SK-N-SH treated with all-trans-retinoic acid at 6 μM for 48 hours (cell line): ENCODE data around the gene NELFE.

Experiments
- ARNTL ChIP-seq: fragments of 450-650 bp; formaldehyde crosslinking; IDR thresholded peaks from 2 replicates; pipeline ENCODE4 v1.5.0; 2020; ENCODE audit warnings: low read depth, mild to moderate bottlenecking, moderate library complexity, borderline replicate concordance
- ESRRG ChIP-seq: fragments of 250-450 bp; sonication (Bioruptor Pico); IDR thresholded peaks from 2 replicates; pipeline ENCODE4 v1.6.1; 2021; ENCODE audit warnings: mild to moderate bottlenecking
- ISL1 ChIP-seq: fragments of 250-450 bp; sonication (Bioruptor Pico); IDR thresholded peaks from 2 replicates; pipeline ENCODE4 v2.1.2; 2022; ENCODE audit warnings: mild to moderate bottlenecking, moderate library complexity
- RARB ChIP-seq: fragments of 250-450 bp; sonication (Bioruptor Pico); IDR thresholded peaks from 2 replicates; pipeline ENCODE4 v1.8.0; 2021; ENCODE audit warnings: mild to moderate bottlenecking, moderate library complexity
- TOX ChIP-seq: fragments of 250-450 bp; sonication (Bioruptor Pico); IDR thresholded peaks from 2 replicates; pipeline ENCODE4 v1.8.0; 2021; ENCODE audit warnings: mild to moderate bottlenecking, moderate library complexity, borderline replicate concordance
- ZFP30 ChIP-seq: fragments of 450-650 bp; formaldehyde crosslinking; IDR thresholded peaks from 2 replicates; pipeline ENCODE4 v1.5.0; 2022; ENCODE audit warnings: mild to moderate bottlenecking, moderate library complexity
- ZNF565 ChIP-seq: fragments of 450-650 bp; formaldehyde crosslinking; conservative IDR thresholded peaks from 2 replicates; pipeline ENCODE4 v1.5.0; 2020; ENCODE audit warnings: low read depth, mild to moderate bottlenecking, moderate library complexity
- ZNF8 ChIP-seq: fragments of 450-650 bp; formaldehyde crosslinking; IDR thresholded peaks from 2 replicates; pipeline ENCODE4 v1.5.0; 2020; ENCODE audit warnings: mild to moderate bottlenecking, moderate library complexity
- TF ChIP-seq, protein P1 (sequence below): fragments of 250-450 bp; sonication (Bioruptor Pico); IDR thresholded peaks from 2 replicates; pipeline ENCODE4 v1.5.0; 2020; ENCODE audit warnings: mild to moderate bottlenecking, moderate library complexity
- TF ChIP-seq, protein P2 (sequence below): fragments of 250-450 bp; sonication (Bioruptor Pico); IDR thresholded peaks from 2 replicates; pipeline ENCODE4 v1.5.1; 2020; ENCODE audit warnings: low read depth, mild to moderate bottlenecking, moderate library complexity

DNA sequence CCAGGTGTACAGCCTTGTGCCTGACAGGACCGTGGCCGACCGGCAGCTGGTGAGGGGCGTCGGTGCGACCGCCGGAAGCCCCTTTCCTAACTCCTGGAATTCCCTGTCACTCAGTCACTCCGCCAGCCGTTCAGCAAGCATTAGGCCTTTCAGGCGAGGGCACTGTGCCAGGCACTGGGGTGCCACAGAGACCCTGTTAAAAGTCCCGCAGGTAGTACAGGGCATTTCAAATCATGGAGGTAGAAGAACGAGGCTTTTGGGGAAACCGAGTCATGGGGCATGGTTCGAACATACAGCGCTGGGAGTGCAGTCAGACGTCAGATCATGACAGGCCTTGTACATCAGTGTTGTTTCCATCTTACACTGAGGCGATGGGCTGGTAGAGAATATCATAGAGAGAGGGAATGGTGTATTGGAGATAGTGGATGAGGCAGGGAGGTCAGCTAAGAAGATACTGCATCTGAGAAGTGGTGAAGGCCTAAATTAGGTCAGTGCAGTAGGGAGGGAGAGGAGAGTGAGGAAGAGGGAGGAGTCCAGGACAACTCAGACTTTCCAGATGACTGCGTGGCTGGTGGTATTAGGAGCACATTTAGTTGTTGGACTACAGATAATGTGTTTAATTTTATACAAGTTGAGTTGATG is 14.1 kb upstream of the NELFE start:
- TF ChIP-seq ARNTL (CRISPR knock-in tag) (no peak), ZFP30 (CRISPR knock-in tag) (no peak), ESRRG (no peak), ZNF565 (CRISPR knock-in tag) (no peak), ISL1 (CRISPR knock-in tag) (no peak), RARB (CRISPR knock-in tag) (no peak), ZNF8 (CRISPR knock-in tag) (no peak), TOX (no peak)
- TF ChIP-seq, protein P1, sequence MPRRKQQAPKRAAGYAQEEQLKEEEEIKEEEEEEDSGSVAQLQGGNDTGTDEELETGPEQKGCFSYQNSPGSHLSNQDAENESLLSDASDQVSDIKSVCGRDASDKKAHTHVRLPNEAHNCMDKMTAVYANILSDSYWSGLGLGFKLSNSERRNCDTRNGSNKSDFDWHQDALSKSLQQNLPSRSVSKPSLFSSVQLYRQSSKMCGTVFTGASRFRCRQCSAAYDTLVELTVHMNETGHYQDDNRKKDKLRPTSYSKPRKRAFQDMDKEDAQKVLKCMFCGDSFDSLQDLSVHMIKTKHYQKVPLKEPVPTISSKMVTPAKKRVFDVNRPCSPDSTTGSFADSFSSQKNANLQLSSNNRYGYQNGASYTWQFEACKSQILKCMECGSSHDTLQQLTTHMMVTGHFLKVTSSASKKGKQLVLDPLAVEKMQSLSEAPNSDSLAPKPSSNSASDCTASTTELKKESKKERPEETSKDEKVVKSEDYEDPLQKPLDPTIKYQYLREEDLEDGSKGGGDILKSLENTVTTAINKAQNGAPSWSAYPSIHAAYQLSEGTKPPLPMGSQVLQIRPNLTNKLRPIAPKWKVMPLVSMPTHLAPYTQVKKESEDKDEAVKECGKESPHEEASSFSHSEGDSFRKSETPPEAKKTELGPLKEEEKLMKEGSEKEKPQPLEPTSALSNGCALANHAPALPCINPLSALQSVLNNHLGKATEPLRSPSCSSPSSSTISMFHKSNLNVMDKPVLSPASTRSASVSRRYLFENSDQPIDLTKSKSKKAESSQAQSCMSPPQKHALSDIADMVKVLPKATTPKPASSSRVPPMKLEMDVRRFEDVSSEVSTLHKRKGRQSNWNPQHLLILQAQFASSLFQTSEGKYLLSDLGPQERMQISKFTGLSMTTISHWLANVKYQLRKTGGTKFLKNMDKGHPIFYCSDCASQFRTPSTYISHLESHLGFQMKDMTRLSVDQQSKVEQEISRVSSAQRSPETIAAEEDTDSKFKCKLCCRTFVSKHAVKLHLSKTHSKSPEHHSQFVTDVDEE (CRISPR knock-in tag): no peak
- TF ChIP-seq, protein P2, sequence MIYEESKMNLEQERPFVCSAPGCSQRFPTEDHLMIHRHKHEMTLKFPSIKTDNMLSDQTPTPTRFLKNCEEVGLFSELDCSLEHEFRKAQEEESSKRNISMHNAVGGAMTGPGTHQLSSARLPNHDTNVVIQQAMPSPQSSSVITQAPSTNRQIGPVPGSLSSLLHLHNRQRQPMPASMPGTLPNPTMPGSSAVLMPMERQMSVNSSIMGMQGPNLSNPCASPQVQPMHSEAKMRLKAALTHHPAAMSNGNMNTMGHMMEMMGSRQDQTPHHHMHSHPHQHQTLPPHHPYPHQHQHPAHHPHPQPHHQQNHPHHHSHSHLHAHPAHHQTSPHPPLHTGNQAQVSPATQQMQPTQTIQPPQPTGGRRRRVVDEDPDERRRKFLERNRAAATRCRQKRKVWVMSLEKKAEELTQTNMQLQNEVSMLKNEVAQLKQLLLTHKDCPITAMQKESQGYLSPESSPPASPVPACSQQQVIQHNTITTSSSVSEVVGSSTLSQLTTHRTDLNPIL: no peak
